ENCODE measurements around the gene SLC30A10. TPM values are rescaled to one million over a fixed set of nuclear protein-coding genes. Genes with fewer than 3 reads are reported as not detected.

SLC30A10 gene
- total RNA-seq, 1 donor from 2014 or later = 2.2 TPM

- H3K36me3 Mint-ChIP-seq = no peaks in the 10 kb centered on the region
- no peak overlapping the region for H3K27ac Mint-ChIP-seq
- peaks cover 6% of the 10 kb centered on the region for H3K4me1 Mint-ChIP-seq (ENCODE audit: unreplicated experiment)
- peaks cover 12% of the 10 kb centered on the region for H3K27me3 Mint-ChIP-seq
- DNase-seq (ENCODE audit: extremely low spot score, unreplicated experiment) = no peak
- TF ChIP-seq CTCF (conservative IDR thresholded peaks at IDR 0.05) = no peak
- H3K9me3 Mint-ChIP-seq = peaks cover 6% of the 10 kb centered on the region
- H3K4me3 Mint-ChIP-seq = no peak overlapping the region
Observed at GRCh38 chr1:219885680-219886079, 42.7 kb downstream of the SLC30A10 start.

- H3K27ac Mint-ChIP-seq = no peak overlapping the region
- H3K4me1 Mint-ChIP-seq (ENCODE audit: unreplicated experiment) = peaks cover 6% of the 10 kb centered on the region
- H3K9me3 Mint-ChIP-seq = peaks cover 6% of the 10 kb centered on the region
- H3K27me3 Mint-ChIP-seq = peaks cover 5% of the 10 kb centered on the region
- H3K36me3 Mint-ChIP-seq = no peaks in the 10 kb centered on the region
- DNase-seq (ENCODE audit: extremely low spot score, unreplicated experiment) = no peak
- TF ChIP-seq CTCF (conservative IDR thresholded peaks at IDR 0.05) = no peak
- no peak overlapping the region for H3K4me3 Mint-ChIP-seq
Observed at GRCh38 chr1:219883400-219884332, 44.7 kb downstream of the SLC30A10 start.

GRCh38 chr1:219882755-219883154, 45.6 kb downstream of the SLC30A10 start:
- DNase-seq (ENCODE audit: extremely low spot score, unreplicated experiment) = no peak
- Mint-ChIP-seq H3K27me3 (peaks cover 5% of the 10 kb centered on the region), H3K36me3 (no peaks in the 10 kb centered on the region), H3K9me3 (peaks cover 6% of the 10 kb centered on the region), H3K4me1 (ENCODE audit: unreplicated experiment) (peaks cover 6% of the 10 kb centered on the region), H3K27ac (no peak overlapping the region), H3K4me3 (no peak overlapping the region)
- TF ChIP-seq CTCF (conservative IDR thresholded peaks at IDR 0.05) = no peak

GRCh38 chr1:219882096-219882495, 46.3 kb downstream of the SLC30A10 start:
- no peak overlapping the region for H3K4me3 Mint-ChIP-seq
- DNase-seq (ENCODE audit: extremely low spot score, unreplicated experiment) = no peak
- no peak for TF ChIP-seq CTCF (conservative IDR thresholded peaks at IDR 0.05)
- no peaks in the 10 kb centered on the region for H3K36me3 Mint-ChIP-seq
- peaks cover 6% of the 10 kb centered on the region for H3K9me3 Mint-ChIP-seq
- peaks cover 5% of the 10 kb centered on the region for H3K27me3 Mint-ChIP-seq
- H3K4me1 Mint-ChIP-seq (ENCODE audit: unreplicated experiment) = peaks cover 6% of the 10 kb centered on the region
- H3K27ac Mint-ChIP-seq = no peak overlapping the region

- no peak overlapping the region for H3K27ac Mint-ChIP-seq
- peaks cover 6% of the 10 kb centered on the region for H3K4me1 Mint-ChIP-seq (ENCODE audit: unreplicated experiment)
- DNase-seq (ENCODE audit: extremely low spot score, unreplicated experiment) = no peak
- no peak for TF ChIP-seq CTCF (conservative IDR thresholded peaks at IDR 0.05)
- no peaks in the 10 kb centered on the region for H3K36me3 Mint-ChIP-seq
- H3K4me3 Mint-ChIP-seq = no peak overlapping the region
- no peaks in the 10 kb centered on the region for H3K9me3 Mint-ChIP-seq
- H3K27me3 Mint-ChIP-seq = no peaks in the 10 kb centered on the region
Observed at GRCh38 chr1:219880765-219881457, 47.4 kb downstream of the SLC30A10 start.
